ENCODE results near the gene PSTK. TPM values are rescaled to one million over a fixed set of nuclear protein-coding genes. Genes with fewer than 3 reads are reported as not detected.

Gene PSTK
- total and polyA plus RNA-seq, 8 donors: 1.2 to 11.6 (median 4.1) TPM; not detected in 2

GRCh38 chr10:123038782-123039631 is 58.8 kb downstream of the PSTK start:
- H3K36me3 ChIP-seq: peaks cover 6 to 63% (median 57%) of the 10 kb centered on the region in 4 donors
- H3K4me1 ChIP-seq: no peaks in the 10 kb centered on the region
- no peak for TF ChIP-seq POLR2A (IDR thresholded peaks at IDR 0.05)
- no peak for TF ChIP-seq POLR2AphosphoS5 (IDR thresholded peaks at IDR 0.05)
- no peak for TF ChIP-seq CTCF (IDR thresholded peaks at IDR 0.05)
- TF ChIP-seq EP300 (IDR thresholded peaks at IDR 0.05): no peak
- WGBS, 5 donors: 60 to 68% (median 65%) methylated on average over 18 of the region's 18 CpGs
- H3K4me3 ChIP-seq: no peak overlapping the region
- H3K9me3 ChIP-seq: no peaks in the 10 kb centered on the region
- DNase-seq: peak in 1 of 2 donors; percentile 43
- intact Hi-C loops (cut with DNase I; ENCODE audit: low total_unique reads): no loop called here
- no peak overlapping the region for H3K27ac ChIP-seq
- no peaks in the 10 kb centered on the region for H3K27me3 ChIP-seq

- H3K4me1 ChIP-seq: no peaks in the 10 kb centered on the region
- H3K4me3 ChIP-seq: no peak overlapping the region
- no peak overlapping the region for H3K27ac ChIP-seq
- peaks cover 6 to 65% (median 61%) of the 10 kb centered on the region in 4 donors for H3K36me3 ChIP-seq
- H3K9me3 ChIP-seq: no peaks in the 10 kb centered on the region
- intact Hi-C loops (cut with DNase I; ENCODE audit: low total_unique reads): no loop called here
- no peak for DNase-seq
- no peaks in the 10 kb centered on the region for H3K27me3 ChIP-seq
- TF ChIP-seq EP300 (IDR thresholded peaks at IDR 0.05) (no peak), POLR2A (IDR thresholded peaks at IDR 0.05) (no peak), CTCF (IDR thresholded peaks at IDR 0.05) (no peak), POLR2AphosphoS5 (IDR thresholded peaks at IDR 0.05) (no peak)
Observed at GRCh38 chr10:123039632-123039930, 59.4 kb downstream of the PSTK start.

Other genes with a start within 250 kb of the PSTK start
- gene CUZD1, start 134.5 kb upstream of the PSTK start, total RNA-seq: under 1 TPM in 3 of 5 donors, not detected in 2; 0.55 to 0.58 (median 0.58) TPM
- gene CUZD1, start 134.5 kb upstream of the PSTK start, polyA plus RNA-seq: 10 to 100 TPM in 1 of 3 donors, 1 to 10 TPM in 1, under 1 TPM in 1; 0.44 to 14.1 (median 1.1) TPM
- 1 to 10 TPM in 3 of 5 donors, not detected in 2; 2.0 to 4.5 (median 2.0) TPM for gene FAM24B, start 100.8 kb upstream of the PSTK start, total RNA-seq
- 1 to 10 TPM; 3.1 to 4.3 (median 3.7) TPM for gene FAM24B, start 100.8 kb upstream of the PSTK start, polyA plus RNA-seq
- gene FAM24A, start 69.8 kb upstream of the PSTK start, total RNA-seq: not detected
- not detected for gene FAM24A, start 69.8 kb upstream of the PSTK start, polyA plus RNA-seq
- 10 to 100 TPM in 1 of 5 donors, 1 to 10 TPM in 4; 1.7 to 17.1 (median 5.9) TPM for gene C10orf88, start 26.2 kb upstream of the PSTK start, total RNA-seq
- gene C10orf88, start 26.2 kb upstream of the PSTK start, polyA plus RNA-seq: 1 to 10 TPM; 3.1 to 4.0 (median 3.2) TPM
- gene IKZF5, start 28.4 kb downstream of the PSTK start, total RNA-seq: 10 to 100 TPM in 2 of 5 donors, 1 to 10 TPM in 3; 3.5 to 18.5 (median 9.8) TPM
- gene IKZF5, start 28.4 kb downstream of the PSTK start, polyA plus RNA-seq: 1 to 10 TPM; 5.4 to 8.4 (median 5.5) TPM
- 10 to 100 TPM in 4 of 5 donors, 1 to 10 TPM in 1; 3.8 to 19.1 (median 12.9) TPM for gene ACADSB, start 28.6 kb downstream of the PSTK start, total RNA-seq
- gene ACADSB, start 28.6 kb downstream of the PSTK start, polyA plus RNA-seq: 10 to 100 TPM in 1 of 3 donors, 1 to 10 TPM in 2; 8.2 to 10.7 (median 8.8) TPM
- under 1 TPM in 1 of 5 donors, not detected in 4; 0.37 TPM for gene HMX3, start 155.6 kb downstream of the PSTK start, total RNA-seq
- gene HMX3, start 155.6 kb downstream of the PSTK start, polyA plus RNA-seq: not detected
- not detected for gene HMX2, start 167.7 kb downstream of the PSTK start, total RNA-seq
- gene HMX2, start 167.7 kb downstream of the PSTK start, polyA plus RNA-seq: not detected
- gene BUB3, start 174.0 kb downstream of the PSTK start, total RNA-seq: 100 to 1,000 TPM in 3 of 5 donors, 10 to 100 TPM in 2; 51.3 to 160 (median 117) TPM
- 10 to 100 TPM; 33.4 to 45.4 (median 36.4) TPM for gene BUB3, start 174.0 kb downstream of the PSTK start, polyA plus RNA-seq

All from stomach (tissue), 9 donors.